NCI-H1694 treated with DMSO at 0.1 percent for 48 hours (cell line): Measurements from ENCODE around the gene FAM107B.
"Not testable (repeated sequence)": the region's sequence is repeated elsewhere in the genome, so short reads cannot be mapped to it uniquely, and the experiment has no call there.

Source experiments
- DNase-seq: peaks from one replicate; lab custom pipeline; 2025; lab: John Stamatoyannopoulos, UW

FAM107B gene

DNA sequence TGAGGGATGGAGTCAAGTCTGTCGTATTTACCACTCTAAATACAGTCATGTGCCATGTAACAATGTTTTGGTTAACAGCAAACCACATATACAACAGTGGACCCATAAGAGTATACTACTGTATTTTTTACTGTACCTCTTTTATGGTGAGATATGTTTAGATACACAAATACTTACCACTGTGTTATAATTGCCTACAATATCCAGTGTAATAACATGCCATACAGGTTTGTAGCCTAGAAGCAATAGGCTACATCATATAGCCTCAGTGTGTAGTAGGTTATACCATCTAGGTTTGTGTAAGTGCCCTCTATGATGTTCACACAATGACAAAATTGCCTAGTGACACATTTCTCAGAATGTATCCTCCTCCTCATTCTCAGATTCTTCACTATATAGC lies 110.4 kb downstream of the FAM107B start:
- DNase-seq = no peak

DNA sequence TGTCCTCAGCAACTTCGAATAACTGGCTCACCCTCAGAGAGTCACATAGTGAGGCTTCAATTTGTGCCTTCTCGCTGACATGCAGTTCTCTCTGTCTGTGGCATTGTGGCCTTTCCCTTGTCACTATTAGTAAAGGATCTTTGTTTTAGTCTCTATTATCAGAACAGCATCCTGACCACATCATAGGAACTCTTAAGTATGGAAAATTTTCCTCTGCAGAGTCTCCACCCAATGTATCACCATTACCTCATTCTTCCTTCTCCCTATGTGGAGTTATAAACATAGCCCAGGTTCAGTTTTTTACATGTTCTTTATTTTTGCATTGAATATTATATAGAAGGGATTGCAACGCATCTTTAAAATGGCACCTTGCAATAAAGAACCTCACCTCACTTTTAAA lies 112.9 kb downstream of the FAM107B start:
- DNase-seq = no peak

DNA sequence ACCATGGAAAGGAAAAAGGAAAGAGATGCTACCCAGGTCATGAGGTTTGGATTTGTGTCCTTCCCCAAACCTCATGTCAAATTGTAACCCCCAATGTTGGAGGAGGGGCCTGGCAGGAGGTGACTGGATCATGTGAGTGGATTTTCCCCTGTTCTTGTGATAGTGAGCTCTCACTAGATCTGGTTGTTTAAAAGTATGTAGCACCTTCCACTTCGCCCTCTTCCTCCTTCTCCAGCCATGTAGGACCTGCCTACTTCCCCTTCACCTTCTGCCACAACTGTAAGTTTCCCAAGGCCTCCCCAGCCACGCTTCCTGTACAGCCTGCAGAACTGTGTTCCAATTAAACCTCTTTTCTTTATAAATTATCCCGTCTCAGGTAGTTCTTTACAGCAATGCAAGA lies 113.9 kb downstream of the FAM107B start:
- no peak for DNase-seq

DNA sequence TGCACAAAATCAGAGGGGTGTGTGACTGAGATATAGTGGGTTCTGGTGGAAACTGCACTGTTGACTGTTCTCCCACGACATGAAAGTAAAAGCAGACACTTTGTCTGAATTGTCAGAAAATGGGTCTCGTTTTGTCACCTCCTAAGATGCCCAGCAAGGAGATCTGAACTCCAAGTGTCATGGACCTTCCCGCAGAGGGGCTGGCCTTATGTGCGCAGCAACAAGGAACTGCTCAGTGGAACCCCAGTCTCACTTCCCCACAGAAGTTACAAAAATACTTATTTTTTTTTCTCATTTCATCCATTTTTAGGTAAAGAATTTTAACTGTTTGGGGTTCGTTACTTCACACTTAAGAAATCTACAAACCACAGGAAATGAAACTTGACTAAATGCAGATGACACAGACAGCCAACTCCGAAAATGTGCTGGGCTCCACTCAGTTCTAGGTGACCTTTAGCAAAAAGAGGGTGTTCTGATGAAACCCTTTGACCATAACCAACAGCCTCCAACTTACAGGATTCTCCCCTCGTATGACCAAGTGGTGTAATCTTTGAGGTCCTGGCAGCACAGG lies 115.0 kb downstream of the FAM107B start:
- no peak for DNase-seq

DNA sequence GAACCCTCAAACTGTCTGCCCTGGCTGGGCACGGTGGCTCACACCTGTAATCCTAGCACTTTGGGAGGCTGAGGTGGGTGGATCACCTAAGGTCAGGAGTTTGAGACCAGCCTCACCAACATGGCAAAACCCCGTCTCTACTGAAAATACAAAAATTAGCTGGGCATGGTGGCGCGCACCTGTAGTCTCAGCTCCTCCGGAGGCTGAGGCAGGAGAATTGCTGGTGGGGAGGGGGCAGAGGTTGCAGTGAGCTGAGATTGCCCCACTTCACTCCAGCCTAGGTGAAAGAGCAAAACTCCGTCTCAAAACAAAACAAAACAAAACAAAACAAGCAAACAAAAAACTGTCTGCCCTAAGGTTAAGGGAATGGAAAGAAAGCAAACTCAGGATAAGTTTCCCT lies 115.6 kb downstream of the FAM107B start:
- DNase-seq = not testable (repeated sequence)

DNA sequence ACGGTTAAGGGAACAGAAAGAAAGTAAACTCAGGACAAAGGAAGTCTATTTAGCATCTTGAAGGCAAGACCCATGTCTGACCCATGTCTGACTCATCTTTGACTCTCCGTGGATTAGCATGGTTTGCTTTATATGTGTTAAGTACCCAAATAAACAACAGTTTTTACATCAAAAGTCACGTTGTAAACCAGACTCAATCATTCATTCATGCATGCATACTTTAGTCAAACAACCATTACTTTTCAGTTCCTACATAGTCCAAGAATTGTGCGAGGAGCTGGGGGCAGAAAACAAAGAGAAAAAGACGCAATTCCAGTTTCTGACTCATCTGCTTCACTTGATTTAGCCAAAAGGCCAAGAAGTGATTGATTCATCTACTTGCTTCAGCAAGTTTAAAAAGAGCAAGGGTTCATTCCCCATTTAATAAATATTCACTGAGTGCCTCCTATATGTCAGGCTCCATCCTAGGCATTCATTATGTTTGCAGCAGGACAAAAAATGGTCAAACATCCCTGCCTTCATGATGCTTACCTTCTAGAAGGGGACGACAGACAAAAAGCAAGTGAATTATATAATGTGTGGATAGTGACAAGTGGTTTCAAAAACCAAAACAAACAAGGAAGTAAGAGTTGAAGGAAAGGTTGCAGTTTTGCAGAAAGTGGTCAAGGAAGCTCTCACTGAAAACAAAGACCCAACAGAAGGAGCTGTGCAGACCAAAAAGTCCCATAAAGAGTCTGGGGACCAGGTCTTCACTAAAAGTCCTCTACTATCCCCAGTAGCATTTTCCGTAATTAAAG lies 116.2 kb downstream of the FAM107B start:
- no peak for DNase-seq

DNA sequence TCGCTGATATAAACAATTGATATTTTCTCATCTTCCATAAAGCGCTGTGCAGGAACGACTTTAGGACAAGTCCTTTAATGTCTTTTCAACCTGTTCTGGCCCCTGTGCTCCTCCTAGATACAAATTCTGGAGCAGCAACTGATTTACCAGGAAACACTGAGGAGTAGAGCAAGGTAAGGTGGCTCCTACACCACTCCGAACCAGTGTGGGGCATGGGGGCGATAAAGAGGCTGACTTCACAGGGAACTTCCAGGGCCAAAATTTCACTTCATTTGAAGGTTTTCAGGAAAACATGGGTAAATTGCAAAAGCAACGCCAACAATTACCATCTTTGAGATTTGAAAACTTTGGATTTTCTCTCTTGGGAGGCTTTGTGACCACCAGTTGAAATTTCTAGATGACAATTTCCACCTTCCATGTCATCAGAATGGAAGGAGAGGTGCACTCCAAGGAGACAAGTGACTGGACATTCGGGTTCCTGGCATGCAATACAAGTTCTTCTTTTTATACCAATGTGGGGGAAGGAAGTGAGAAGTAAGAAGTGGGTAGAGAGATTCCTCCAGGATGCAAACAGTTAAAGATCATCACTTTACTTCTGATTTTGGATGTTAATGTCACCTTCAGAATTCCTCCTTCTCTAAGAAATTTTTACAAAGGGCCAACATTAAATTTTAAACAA lies 118.5 kb downstream of the FAM107B start:
- DNase-seq = no peak

DNA sequence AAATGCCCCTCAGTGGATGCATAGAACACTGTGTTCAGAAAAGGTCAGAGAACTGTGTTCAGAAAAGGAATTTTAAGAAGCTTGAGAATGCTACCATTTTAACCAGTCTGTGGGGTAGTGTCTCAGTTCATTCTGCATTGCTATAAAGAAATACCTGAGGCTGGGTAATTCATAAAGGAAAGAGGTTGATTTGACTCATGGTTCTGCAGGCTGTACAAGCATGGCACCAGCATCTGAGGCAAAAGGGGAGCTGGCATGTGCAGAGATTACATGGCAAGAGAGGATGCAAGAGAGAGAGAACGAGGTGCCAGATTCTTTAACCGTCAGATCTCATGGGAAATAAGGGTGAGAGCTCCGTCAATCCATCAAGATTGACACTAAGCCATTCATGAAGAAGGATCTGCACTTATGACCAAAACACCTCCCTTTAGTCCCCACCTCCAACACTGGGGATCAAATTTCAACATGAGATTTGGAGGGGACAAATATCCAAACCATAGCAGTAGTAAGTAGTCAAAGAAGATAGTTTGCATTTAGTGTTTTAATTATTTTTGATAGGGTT lies 119.8 kb downstream of the FAM107B start:
- no peak for DNase-seq

DNA sequence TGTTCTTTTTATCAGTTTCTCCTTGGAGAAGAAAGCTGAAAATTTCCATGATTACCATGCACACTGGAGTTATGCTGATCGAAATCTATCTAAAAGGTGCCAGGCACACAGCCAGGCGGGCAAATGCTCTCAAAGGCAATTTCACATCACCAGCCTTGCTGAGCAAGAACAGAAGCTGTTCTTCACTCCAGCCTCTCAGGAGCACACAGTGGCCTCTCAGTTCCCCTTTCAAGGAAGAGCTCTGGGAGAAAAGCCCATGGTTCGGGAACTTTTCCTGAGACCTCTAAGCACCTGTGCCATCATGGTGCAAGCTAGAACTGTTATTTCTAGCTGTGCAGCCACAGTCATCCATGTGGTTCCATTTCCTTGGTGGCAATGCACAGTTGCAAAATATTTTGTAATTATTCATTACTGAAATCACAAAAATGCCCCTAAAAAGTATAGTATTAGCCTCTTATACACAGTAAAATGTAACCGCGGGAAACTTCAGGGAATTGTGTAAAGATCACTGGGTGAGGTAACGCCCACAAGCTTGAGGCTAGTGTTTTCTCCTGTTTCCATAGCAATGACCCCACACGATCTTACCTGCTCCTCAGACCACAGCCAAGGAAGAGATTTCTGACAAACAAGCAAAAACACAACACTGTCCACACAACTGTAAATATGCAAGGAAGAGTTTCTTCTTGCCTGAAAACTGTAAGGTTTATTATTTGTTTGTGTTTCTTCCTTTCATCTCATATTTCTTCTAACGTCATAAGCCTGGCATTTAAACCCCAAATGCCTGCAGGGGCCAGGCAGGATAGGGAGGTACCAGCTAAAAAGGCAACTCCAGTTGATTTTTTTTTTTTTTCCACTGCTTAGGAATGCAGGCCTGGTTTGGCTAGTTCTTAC lies 121.2 kb downstream of the FAM107B start:
- DNase-seq = no peak

DNA sequence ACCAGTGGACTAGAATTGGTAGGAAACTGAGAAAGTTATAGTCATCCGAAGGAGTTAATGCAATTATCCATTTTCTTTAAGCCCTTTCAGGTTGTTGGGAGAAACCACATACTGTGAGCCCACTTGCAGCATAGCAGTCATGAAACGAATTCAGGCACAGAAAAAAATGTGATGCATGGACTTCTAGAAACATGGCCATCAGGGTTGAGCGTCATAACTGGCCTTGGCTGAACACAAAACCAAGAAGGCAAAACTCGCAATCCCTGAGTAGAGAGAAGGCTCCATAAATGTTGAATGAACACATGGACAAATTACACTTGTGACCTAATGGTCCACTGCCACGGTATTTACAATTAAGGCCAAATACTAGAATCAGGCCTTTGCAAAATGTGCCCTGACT lies 121.9 kb downstream of the FAM107B start:
- DNase-seq = no peak

DNA sequence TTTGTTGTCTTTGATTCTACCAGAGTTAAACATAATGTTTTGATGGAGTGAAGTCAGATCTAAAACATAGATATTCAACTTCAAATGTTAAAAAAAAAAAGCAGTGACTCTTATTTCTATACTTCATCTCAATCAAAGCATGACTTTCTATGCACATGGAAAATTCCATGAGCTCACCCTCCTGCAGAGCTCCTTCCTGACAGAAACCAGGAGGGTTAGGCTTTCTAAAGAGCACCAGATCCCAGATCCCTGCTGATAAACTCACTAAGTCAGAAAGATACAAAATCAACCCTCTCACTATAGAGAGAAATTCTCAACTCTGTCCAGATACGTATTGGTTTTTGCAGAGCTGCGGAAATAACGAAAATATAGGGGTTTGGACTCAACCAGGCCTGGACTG lies 122.6 kb downstream of the FAM107B start:
- DNase-seq = no peak

DNA sequence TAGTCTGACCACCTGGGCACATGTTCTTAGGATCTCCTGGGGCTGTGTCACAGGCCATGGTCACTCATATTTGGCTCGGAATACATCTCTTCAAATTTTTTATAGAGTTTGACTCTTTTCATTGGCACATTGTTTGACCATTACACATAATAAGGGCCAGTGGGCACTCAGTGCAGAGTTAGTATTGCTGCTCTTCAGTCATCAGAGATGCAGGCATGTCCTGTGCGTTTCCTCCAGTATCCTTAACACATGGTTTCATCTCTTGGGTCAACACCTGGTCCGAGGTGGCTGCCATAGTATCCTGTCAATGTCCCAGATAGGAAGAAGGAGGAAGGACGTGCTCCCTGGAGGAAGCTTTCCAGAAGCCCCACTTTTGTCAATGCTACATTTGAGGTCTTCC lies 125.0 kb downstream of the FAM107B start:
- DNase-seq = no peak

DNA sequence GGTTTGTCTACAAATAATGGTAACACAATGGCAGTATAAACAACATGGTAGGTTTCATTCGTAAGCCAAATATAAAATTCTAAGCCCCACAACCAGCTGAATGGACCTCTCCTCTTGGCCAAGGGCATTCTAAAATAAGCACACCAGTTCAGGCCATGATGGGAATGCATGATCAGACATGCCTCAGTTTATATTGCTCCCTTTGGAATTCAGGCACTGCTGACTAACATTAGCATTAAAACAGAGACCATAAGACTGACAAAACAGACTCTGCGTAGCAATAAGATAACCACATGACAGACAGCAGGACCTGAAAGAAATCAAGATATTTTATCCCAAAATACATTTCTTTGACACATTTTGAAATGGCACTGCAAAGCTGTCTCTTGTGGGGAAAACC lies 125.8 kb downstream of the FAM107B start:
- no peak for DNase-seq

DNA sequence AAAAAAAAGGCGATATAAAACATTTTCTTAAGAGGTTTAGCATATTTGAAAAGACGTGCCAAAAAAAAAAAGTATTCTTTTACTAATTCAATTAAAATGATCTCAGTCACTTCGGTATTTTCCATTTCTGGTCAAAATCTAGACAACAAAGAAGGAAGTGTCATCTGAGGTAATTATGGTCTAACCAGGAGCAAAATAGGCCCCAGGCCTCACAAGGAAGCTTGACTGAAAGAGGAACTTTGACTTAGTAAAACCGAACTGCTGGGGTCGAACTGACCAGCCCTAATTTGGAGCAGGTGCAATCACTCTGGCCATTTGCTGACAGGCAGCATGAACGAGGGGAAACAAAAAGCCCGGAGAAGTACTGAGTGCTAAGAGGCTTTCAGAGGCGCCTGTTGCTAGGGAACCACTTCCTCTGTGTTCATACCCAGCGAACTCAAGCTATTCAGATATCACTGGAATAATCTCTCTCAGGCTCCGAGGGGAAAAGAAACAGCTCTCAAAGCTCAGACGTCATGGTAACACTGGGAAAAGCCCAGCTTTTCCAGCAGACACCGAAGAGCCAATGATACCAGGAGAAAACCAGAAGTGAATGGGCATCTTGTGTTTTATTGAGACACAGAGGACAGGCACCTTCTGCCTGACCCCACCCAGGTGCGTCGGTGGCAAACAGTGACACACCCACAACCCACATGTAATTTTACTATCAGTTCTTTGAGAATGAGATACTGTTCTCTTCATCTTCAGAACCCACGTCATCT lies 126.5 kb downstream of the FAM107B start:
- DNase-seq = no peak

DNA sequence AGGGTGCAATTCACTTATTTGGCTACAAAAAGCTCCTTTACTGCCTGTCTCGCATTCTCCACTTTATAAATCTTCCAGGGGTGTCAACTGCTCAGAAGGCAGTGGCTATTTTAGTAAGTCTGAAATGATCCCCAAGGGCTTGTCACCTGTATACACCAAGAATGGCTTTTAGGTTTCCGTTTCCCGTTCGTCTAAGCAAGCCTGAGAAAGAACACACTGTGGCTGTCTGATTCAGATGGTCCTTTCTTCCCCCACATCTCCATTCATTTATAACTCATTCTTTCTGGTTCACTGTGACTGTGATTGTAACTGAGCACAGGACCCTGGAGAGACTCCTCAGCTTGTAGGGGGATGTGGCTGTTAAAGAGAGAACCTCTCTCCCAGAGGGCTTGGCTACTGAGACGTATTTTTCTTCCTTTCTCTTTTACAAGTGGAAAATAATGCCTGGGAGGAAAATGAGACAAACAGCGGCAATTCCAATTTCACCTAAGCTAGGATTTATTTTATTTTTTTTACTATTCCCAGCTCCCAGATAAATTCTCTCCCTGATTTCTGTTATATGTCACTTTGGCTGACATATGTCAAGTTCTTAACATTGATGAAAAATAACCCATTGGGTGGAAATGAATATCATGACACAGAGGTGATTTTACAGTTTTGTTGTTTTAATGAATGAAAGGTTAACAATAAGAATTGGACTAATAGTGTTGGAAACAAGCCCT lies 129.3 kb downstream of the FAM107B start:
- no peak for DNase-seq

DNA sequence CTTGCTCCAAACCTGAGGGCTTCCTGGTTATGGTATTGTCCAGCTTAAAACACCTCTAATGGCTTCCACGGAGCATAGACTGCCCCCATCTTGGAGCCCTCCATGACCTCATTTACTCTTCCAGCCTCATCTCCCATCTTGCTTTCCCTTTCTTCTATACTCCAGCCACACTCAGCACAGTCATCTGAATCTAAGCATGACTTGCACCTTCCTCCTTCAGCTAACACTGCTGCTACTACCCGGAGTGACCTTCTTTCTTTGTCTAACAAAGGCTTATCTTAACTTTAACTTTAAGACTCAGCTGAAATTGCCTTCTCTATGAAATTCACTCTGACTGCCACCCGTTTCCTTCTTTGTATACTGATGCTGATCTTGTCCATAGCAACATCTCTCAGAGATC lies 135.1 kb downstream of the FAM107B start:
- DNase-seq = no peak

DNA sequence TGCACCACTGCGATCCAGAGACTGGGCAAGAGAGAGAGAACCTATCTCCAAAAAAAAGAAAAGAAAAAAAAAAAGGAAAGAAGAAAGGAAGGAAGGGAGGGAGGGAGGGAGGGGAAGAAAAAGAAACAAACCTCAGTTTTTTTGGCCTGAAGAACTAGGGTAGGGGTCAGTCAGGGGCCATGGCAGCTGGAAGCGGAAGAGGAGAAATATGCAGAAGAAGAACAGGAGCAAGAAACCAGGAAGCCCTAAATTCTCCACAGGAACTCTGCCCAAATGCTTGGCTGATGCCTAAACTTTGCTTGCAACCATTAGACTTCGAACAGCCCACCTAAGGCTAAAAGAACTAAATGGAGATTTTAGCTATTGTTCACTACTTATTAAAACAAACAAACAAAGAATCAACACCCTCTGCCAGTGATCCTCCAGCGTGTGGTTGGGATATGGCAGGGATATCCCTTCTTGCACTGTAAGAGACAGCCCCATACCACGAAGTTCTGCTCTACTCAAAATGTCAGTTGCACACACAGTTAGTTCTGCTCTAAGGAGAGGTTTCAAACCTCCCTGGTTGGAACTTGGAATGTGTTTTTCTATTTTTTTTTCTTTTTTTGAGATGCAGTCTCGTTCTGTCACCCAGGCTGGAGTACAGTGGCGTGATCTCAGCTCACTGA lies 139.5 kb downstream of the FAM107B start:
- no peak for DNase-seq

DNA sequence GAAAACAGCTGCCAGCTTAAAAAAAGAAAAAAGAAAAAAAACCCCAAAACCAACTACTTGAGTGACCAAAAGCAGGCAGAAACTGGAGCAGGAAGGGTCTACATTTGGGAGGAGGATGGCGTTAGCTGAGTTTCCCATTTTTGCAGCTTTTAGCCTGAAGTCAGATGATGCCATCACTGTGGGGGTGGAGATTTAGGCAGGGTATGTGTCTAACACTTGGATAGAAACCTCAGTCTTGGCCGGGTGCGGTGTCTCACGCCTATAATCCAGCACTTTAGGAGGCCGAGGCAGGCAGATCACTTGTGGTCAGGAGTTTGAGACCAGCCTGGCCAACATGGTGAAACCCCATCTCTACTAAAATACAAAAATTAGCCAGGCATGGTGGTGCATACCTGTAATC lies 140.1 kb downstream of the FAM107B start:
- DNase-seq = not testable (repeated sequence)

DNA sequence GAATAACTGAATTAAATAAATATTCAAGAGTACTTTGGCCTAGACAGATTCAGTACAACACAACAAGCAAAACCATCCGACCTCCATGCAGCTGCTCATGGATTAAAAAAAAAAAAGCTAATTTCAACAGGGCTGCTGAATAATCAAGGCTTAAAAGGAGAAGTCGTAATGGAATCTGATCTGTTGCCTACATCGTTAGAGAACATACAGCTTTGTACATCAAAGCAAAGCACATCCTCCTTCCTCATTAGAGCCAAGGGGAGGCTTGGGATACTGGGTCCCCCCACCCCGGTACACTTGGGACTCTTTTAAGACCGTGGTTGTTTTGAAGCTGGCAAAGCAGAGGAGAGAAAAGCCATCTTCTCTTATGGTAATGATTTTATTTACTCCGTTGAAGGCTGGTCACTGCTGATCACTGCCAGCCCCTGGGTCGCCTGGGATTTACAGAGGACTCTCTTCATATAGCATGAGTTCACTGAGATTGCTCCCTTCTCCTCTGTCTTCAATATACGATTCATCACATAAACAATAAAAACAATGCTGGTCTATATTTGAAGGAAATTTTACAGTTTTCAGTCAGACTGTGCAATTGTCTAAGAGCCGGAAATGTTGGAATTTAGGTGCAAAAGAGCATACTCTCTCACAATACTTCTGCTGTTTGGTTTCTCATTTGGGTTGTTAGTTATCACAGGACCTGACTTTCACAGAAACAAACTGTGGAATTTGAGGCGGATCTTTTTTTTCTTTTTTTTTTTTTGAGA lies 148.8 kb downstream of the FAM107B start:
- peak; percentile 71 for DNase-seq
